NK-92 (cell line): ENCODE measurements around the gene PDHX.
"Not testable (repeated sequence)": the region's sequence is repeated elsewhere in the genome, so short reads cannot be mapped to it uniquely, and the experiment has no call there.

Source experiments
- DNase-seq: peaks from one replicate; lab custom pipeline; 2025; ENCODE audit not compliant: unreplicated experiment; lab: John Stamatoyannopoulos, UW

The PDHX gene

GRCh38 chr11:35015621-35016387 lies 99.4 kb downstream of the PDHX start:
- DNase-seq, result no peak

- DNase-seq, result no peak
Measured at GRCh38 chr11:35016916-35017315, 100.5 kb downstream of the PDHX start.

GRCh38 chr11:35017528-35018342 lies 101.3 kb downstream of the PDHX start:
- no peak for DNase-seq

DNA sequence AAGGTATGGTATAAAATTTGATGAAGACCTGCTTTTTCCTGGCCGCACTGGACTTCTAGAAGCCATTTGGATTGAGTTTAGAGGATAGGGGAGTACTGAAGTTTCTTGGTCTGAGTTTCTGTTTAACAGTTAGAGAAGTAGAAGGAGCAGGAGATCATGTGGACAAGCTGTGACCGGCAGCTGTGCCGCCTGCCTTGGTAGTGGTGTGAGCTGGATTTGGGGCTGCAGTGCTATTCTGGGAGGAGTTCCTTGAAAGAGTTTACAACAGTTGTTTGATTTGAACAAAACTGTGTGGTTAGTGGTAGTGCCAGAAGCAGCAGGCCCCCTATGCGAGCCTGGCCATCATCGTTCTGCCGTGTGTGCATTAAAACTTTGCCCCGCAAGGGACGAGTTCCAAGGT lies 105.2 kb downstream of the PDHX start:
- no peak for DNase-seq

- not testable (repeated sequence) for DNase-seq
Measured at GRCh38 chr11:35023940-35024339, 107.5 kb downstream of the PDHX start.

GRCh38 chr11:35028007-35028406 lies 111.6 kb downstream of the PDHX start:
- not testable (repeated sequence) for DNase-seq

DNA sequence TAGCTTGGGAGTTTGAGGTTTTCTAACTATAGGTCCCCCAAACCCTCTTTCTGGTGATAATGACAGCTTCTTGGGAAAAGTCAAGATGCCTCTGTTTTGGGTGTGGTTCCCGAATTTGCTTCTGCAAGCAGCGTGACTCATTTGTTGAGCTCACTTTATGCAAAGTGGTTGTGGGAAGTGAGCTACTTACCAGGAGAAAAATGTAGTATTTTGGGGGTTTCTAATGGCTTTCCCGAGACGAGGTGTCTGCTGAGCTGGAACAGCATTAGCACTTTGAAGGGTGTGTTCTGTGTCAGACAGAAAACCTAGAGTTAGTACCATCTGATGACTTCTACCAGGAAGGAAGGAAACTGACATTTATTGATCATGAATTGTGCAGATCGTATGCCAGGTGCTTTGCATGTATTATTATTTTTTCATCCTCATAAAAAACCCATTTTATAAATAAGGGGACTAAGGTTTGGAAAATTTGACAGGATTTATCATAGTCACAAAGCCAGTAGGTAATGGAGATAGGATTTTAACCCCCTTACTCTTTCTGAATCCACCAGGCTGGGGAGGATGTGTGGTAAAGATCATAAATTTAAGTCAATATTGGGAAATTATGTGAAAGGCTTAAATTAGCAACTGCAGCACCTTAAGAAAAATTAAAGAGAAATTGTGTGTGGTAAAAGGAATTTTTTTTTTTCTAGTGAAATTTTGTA lies 113.7 kb downstream of the PDHX start:
- DNase-seq, result no peak

- DNase-seq, result no peak
Measured at GRCh38 chr11:35030716-35031213, 114.3 kb downstream of the PDHX start.

GRCh38 chr11:35031346-35031745 lies 114.9 kb downstream of the PDHX start:
- DNase-seq, result no peak

GRCh38 chr11:35031867-35032266 lies 115.4 kb downstream of the PDHX start:
- DNase-seq, result no peak

- DNase-seq, result no peak
Measured at GRCh38 chr11:35033011-35033410, 116.6 kb downstream of the PDHX start.

DNA sequence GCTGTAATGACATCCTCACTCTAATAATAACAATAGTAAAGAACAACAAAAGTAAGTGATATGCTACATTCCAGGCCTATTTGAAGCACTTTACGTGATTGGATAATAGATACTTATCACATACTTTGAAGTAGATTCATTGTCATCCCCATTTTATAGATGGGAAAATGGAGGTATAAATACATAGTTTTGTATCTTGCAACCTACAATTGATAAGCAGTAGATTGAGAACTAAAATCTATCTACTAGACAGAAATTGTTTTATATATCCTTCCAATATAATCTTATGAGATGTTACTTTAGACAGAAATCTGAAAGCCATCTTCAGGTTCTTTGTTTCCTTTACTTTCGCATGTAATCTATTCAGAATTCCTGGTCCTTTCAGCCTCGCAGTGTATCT lies 118.0 kb downstream of the PDHX start:
- no peak for DNase-seq

GRCh38 chr11:35035894-35036408 lies 119.5 kb downstream of the PDHX start:
- no peak for DNase-seq

DNA sequence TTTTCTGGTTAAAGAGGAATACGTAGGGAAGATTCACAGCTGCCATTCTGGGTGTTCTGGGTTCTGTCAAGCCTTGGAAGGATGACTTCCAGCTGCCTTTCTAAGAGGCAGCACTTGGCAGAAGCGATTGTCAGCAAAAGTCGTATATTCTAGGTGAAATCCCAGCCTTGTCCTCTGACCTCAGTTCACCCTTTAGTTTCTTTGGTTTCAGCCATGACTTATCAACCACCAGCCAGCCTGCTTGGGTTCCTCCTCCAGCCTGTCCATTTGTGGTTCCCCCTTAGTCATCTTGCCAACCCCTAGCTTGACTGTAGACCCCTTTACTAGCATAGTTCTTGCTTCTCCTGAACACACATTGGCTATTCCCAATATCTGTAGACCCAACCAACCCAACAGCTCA lies 120.2 kb downstream of the PDHX start:
- no peak for DNase-seq

GRCh38 chr11:35038211-35038928 lies 122.0 kb downstream of the PDHX start:
- DNase-seq, result no peak

- DNase-seq, result no peak
Measured at GRCh38 chr11:35039076-35039475, 122.7 kb downstream of the PDHX start.

GRCh38 chr11:35040221-35040942 lies 124.0 kb downstream of the PDHX start:
- peak; percentile 25 for DNase-seq

DNA sequence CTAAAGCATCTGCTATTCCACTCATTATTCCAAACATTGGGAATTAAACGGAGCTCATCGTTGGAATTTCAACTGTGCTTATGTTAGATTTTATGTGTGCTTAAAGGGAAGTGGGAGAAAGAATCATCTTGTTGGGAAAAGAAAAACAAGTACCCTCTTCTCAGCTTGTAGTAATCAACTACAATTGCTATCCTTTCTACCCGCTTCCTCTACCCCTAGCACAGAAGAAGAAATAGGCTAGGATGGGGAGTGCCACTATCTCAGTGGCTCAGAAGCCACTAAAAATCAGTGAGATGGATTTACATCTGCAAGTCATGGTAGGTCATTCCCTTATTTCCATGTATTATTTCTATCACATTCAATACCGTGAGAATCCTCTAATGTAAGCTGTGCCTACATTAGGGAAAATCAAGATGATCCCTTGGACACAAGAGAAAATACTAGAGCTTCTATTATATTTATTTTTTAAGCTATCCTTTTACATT lies 124.7 kb downstream of the PDHX start:
- no peak for DNase-seq

DNA sequence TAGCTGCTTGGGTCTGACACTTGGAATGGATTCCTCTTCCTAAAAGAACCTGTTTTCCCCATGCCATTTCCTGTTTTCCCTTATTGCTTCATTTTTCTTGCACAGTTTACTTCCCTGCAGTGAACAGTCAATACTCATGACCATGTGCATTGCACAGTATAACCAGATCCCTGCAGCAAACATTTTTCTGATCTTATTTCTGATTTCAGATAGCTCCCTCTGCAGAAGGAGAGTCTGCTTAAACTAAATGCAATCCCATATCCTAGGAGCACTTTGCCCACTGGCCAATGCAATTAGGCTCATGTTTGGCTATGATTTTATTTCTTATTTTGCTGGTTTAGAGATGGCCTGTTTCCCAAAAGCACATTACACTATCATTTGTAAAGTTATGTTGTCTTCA lies 125.8 kb downstream of the PDHX start:
- DNase-seq, result no peak

GRCh38 chr11:35042913-35043312 lies 126.5 kb downstream of the PDHX start:
- no peak for DNase-seq
